HG03457 (cell line): Measurements from ENCODE around the gene PCDHB15.
"Not testable (repeated sequence)": the region's sequence is repeated elsewhere in the genome, so short reads cannot be mapped to it uniquely, and the experiment has no call there.

Source experiments
- ATAC-seq: cut with Tn5 transposase; IDR thresholded peaks from one replicate; pipeline ENCODE4 v1.9.1; 2021; ENCODE audit warnings: moderate number of reproducible peaks; ENCODE audit not compliant: unreplicated experiment

Gene PCDHB15

DNA sequence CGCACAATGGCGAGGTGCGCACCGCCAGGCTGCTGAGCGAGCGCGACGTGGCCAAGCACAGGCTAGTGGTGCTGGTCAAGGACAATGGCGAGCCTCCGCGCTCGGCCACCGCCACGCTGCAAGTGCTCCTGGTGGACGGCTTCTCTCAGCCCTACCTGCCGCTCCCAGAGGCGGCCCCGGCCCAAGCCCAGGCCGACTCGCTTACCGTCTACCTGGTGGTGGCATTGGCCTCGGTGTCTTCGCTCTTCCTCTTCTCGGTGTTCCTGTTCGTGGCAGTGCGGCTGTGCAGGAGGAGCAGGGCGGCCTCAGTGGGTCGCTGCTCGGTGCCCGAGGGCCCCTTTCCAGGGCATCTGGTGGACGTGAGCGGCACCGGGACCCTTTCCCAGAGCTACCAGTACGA lies 2.2 kb downstream of the PCDHB15 start:
- ATAC-seq = not testable (repeated sequence)

DNA sequence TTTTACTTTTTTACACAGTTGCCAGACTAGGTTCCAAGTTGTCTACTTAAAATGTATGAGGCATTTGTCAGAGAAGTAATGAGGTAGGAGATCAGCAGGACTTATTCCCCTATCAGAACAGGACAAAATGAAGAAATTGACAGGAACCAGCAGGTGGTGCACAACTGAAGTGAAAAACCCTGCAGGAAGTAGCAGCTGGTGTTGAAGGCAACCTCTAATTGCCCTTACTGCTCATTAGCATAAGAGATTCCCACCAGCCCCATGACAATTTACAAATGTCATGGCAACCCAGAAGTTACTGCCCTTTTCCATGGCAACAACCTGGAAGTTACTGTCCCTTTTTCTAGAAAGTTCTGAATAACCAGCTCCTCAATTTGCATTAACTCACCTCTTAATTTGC lies 5.4 kb downstream of the PCDHB15 start:
- ATAC-seq = no peak

DNA sequence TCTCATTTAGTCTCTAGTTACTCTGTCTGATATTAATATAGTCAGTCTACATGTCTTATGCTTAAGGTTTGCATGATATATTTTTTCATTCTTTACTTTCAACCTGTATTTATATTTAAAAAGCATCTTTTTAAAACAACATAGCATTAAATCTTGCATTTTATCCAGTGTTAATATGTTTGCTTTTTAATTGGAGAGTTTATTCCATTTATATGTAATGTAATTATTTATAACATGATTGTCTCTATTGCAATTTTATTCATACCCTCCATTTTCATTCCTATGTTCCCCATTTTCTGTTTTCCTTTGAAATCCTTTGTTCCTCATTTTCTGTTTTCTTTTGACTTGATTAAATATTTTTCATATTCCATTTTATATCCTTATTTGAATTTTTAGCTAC lies 13.3 kb downstream of the PCDHB15 start:
- ATAC-seq = no peak

DNA sequence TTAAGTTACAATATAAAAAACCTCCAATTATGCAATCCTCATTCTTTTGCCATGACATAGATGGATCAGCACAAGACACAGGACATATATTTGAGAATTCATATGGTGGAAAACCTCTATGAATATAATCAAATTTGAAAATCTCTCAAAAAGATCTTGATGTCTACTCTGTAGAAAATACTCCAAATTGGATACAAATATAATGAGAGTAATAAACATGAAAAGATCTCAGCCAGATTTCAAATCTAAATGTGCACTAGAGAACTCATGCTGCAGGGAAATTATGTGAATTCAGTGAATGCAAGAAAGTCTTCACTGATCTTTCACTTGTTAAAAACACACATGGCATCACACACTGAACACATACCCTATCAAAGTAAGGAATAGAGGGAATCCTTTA lies 13.8 kb downstream of the PCDHB15 start:
- ATAC-seq = no peak

DNA sequence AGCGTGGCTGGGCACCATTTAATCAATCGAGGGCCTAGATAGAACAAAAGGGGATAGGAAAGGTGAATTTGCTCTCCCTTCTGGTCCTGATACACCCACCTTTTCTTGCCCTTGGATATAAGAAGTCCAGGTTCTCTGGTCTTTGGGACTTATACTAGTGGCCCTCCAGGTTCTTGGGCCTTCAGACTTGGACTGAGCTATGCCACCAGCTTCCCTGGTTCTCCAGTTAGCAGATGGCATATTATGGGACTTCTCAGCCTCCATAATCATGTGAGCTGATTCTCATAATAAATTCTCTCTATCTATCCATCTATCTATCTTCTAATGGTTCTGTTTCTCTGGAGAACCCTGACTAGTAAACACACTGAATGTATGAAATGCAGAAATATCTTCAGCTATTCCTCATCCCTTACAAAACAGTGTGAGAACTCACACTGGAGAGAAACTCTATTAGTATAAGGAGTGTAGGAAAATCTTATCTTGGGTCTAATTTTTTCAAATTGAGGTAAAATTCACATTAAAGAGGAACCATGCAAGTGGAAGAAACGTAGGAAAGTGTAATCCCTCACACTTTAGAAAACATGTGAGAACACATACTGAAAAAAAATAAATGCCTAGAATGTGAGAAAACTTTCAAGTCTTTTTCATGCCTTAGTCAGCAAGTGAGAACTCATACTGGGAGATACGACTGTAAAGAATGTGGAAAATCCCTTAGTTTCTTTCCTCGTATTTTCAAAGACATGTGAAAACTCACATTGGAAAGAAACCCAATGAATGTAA lies 15.5 kb downstream of the PCDHB15 start:
- no peak for ATAC-seq

DNA sequence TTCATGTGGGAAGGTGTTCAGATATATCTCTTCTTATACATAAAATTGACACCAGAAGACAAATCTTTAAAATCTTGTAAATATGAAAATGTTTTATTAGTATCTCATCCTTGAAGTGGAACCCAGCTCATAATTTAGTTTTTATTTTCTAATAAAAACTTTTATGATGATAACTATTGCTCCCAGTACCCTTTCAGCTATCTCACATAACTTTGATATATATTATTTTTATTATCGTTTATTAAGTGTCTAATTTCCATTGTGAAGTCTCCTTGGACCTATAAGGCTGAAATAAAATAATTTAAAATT lies 16.0 kb downstream of the PCDHB15 start:
- no peak for ATAC-seq

DNA sequence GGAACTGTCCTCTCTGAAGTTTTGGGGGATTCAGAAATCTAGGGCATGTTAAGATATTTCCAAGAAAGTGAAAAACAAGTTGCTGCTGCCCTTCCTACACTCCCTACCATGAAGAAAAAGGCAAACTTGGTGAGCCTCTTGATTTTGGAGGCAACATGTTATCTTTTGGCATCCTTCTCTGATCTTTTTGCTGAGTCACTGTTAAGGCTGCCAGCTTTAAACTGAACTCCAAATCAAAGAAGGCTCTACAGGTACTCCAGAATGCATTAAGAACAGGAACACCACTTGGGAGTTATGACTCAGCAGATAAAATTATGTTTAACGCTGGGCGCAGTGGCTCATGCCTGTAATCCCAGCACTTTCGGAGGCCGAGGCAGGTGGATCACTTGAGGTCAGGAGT lies 24.0 kb downstream of the PCDHB15 start:
- no peak for ATAC-seq

DNA sequence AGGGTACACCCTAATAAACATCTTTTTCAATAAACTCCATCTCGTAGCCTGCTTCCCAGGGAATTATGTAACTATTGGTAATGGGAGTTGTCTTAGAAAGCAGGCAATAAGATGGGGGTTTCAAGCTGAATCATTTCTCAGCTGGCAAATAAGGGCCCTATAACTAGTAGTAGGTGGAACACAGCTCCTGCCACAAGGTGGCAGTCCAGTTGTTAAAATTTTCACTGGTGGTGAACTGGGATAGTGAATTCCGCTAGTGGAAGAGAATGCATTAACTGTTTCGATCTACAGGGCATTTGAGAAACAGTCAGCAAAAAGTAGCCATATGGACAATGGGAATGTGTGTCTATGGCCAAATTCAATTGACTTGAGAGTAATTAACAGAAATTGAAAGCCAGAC lies 27.7 kb downstream of the PCDHB15 start:
- no peak for ATAC-seq

DNA sequence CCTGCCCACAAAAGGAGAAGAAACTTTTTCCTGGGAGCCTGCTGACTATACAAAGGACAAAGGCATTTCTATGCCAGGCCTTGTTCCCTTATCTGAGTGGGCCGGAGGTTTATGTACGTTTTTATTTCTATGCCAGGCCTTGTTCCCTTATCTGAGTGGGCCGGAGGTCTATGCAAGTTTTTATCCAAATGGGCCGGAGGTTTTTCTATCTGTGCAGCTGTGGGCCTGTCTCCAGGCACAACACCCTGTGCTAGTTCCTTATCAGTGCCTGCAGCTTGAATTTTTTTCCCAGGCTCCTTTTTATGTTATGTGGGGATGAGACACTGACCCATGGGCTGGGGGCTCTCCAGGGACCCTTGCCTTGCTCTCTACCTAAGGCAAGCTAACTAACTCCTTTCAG lies 53.2 kb downstream of the PCDHB15 start:
- no peak for ATAC-seq
